HepG2 (cell line): ENCODE results near the gene P3H4. TPM values are rescaled to one million over a fixed set of nuclear protein-coding genes. Genes with fewer than 3 reads are reported as not detected.

Experiments
- MXI1 ChIP-seq: IDR thresholded peaks from 3 replicates; pipeline ENCODE4 v1.6.1; 2012; ENCODE audit warnings: low read depth, low read length, inconsistent platforms, borderline replicate concordance
- NFIC ChIP-seq: IDR thresholded peaks from 2 replicates; pipeline ENCODE4 v1.6.1; 2012; ENCODE audit warnings: mild to moderate bottlenecking, low read length, inconsistent platforms
- NR2F2 ChIP-seq: IDR thresholded peaks from 2 replicates; pipeline ENCODE4 v1.6.1; 2012; ENCODE audit warnings: low read depth, inconsistent platforms, borderline replicate concordance
- PREB ChIP-seq: sonication (generic); formaldehyde crosslinking; IDR thresholded peaks from 2 replicates; pipeline ENCODE4 v1.4.0; 2020; ENCODE audit warnings: missing genetic modification reagents
- RBAK ChIP-seq: sonication (generic); formaldehyde crosslinking; IDR thresholded peaks from 2 replicates; pipeline ENCODE4 v1.5.1; 2020; ENCODE audit warnings: mild to moderate bottlenecking, missing genetic modification reagents
- RFXANK ChIP-seq: IDR thresholded peaks from 2 replicates; pipeline ENCODE4 v1.6.1; 2016
- SKI ChIP-seq: fragments of 450-650 bp; IDR thresholded peaks from one replicate; pipeline ENCODE4 v1.6.1; 2018; ENCODE audit warnings: mild to moderate bottlenecking; ENCODE audit not compliant: partially characterized antibody
- ZBTB1 ChIP-seq: sonication (generic); formaldehyde crosslinking; IDR thresholded peaks from 2 replicates; pipeline ENCODE4 v1.4.0; 2020; ENCODE audit warnings: missing genetic modification reagents, borderline replicate concordance
- ZNF207 ChIP-seq: fragments of 450-650 bp; IDR thresholded peaks from 2 replicates; pipeline ENCODE4 v1.6.1; 2016; ENCODE audit warnings: antibody characterized with exemption, borderline replicate concordance
- ZNF468 ChIP-seq: sonication (generic); formaldehyde crosslinking; IDR thresholded peaks from 2 replicates; pipeline ENCODE4 v1.8.0; 2022; ENCODE audit warnings: mild to moderate bottlenecking, moderate library complexity, missing genetic modification reagents
- ZNF484 ChIP-seq: sonication (generic); formaldehyde crosslinking; IDR thresholded peaks from 2 replicates; pipeline ENCODE4 v1.5.1; 2020; ENCODE audit warnings: mild to moderate bottlenecking, low read depth, missing genetic modification reagents, borderline replicate concordance
- ZNF7 ChIP-seq: IDR thresholded peaks from 2 replicates; pipeline ENCODE4 v1.6.1; 2016; ENCODE audit warnings: missing biosample characterization, missing genetic modification reagents
- ZNF704 ChIP-seq: sonication (generic); formaldehyde crosslinking; IDR thresholded peaks from 2 replicates; pipeline ENCODE4 v1.8.1; 2023; ENCODE audit warnings: mild to moderate bottlenecking, inconsistent platforms, moderate library complexity, missing genetic modification reagents, borderline replicate concordance
- polyA plus RNA-seq, 8 experiments: library from polyadenylated mRNA; depleted of rRNA in 3 of 8; stranded (reverse) in 7 of 8; unstranded in 1 of 8; fragments of >200 nt; fragmentation: Illumina TruSeq in 4 of 8; extraction: Trizol in 4 of 8; gene quantifications; 2 replicates each; pipeline versions ENCODE4 v1.2.1 to v1.2.3, GENCODE V29; 2011 to 2016; ENCODE audit warnings: low read depth in 4 of 8, missing spikeins in 1 of 8, mixed read lengths in 1 of 8; ENCODE audit not compliant: insufficient read depth in 1 of 8
- total RNA-seq, 5 experiments: library from RNA; depleted of rRNA; stranded (reverse); fragments of >200 nt; fragmentation: Illumina TruSeq; extraction: Trizol; gene quantifications; 2 replicates each; pipeline ENCODE4 v1.2.3, GENCODE V29; 2016; ENCODE audit warnings: low read depth in 1 of 5
- TF ChIP-seq, protein P1 (sequence below): sonication (generic); formaldehyde crosslinking; IDR thresholded peaks from 2 replicates; pipeline ENCODE4 v1.5.0; 2020; ENCODE audit warnings: missing genetic modification reagents
- TF ChIP-seq, protein P2 (sequence below), 2 experiments: sonication (generic) in 1 of 2; formaldehyde crosslinking in 1 of 2; IDR thresholded peaks; 2 replicates each; pipeline versions ENCODE4 v1.6.1 to v1.9.0; 2014 to 2022; ENCODE audit warnings: antibody characterized with exemption in 1 of 2, borderline replicate concordance in 1 of 2, inconsistent platforms in 1 of 2, low read depth in 1 of 2, missing genetic modification reagents in 1 of 2

The P3H4 gene
- total and polyA plus RNA-seq, 2 of the 13 experiments (the other 11 are each of a cell fraction or from before 2014, with no cell fraction given), result 37.1 to 50.6 TPM

DNA sequence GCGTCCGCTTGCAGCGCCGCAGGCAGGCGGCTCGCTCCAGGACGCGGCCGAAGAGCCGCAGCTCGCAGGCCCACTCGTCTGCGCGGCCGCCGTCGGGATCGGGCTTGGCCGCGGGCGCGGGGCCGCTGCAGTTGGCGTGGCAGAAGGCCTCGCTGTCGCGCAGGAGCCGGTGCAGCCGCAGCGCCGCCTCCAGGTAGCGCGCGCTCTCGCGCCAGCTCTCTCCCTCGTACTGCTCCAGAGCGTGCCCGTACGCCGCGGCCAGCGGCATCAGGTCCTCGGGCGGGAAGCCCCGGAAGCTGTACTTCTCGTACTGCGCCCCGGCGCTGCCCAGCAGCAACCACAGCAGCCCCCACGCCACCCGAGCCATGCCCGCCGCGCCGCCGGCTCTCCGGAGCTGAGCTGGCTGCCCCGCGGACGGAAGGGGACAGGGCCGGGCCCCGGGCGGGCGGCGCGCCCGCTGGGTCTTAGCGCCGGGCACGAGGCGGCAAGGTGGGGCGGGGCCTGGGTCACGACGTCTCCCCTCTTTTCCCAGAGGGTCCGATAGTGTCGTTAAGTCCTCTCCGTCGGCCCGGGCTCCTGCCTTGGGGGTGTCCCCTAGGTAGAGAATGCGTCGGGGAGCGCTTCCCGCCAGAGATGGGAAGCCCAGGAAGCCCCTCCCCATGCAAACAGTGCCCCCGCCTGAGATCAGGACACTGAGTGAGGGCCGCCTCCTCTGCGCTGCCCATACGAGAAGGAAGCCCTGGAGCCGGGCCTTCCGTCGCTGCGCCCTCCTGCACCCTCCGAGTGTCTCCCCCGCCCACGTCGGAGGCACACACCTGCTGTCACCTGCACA is at the start of gene P3H4 (continued):
- TF ChIP-seq ZNF468, result no peak
- no peak for TF ChIP-seq RBAK (CRISPR knock-in tag)
- peak; percentile 42; the same call in 1 of the 2 replicates for TF ChIP-seq PREB
- peak; percentile 69 for TF ChIP-seq SKI
- no peak; the same call in 1 of the 2 replicates for TF ChIP-seq NFIC
- TF ChIP-seq, protein P1, sequence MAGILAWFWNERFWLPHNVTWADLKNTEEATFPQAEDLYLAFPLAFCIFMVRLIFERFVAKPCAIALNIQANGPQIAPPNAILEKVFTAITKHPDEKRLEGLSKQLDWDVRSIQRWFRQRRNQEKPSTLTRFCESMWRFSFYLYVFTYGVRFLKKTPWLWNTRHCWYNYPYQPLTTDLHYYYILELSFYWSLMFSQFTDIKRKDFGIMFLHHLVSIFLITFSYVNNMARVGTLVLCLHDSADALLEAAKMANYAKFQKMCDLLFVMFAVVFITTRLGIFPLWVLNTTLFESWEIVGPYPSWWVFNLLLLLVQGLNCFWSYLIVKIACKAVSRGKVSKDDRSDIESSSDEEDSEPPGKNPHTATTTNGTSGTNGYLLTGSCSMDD, result peak; percentile 85; the same call in 1 of the 2 replicates
- peak; percentile 58; the same call in 1 of the 2 replicates for TF ChIP-seq ZNF704 (CRISPR knock-in tag)
- TF ChIP-seq RFXANK (CRISPR knock-in tag), result no peak
- TF ChIP-seq NR2F2, result peak; percentile 31; the same call in 1 of the 2 replicates
- no peak for TF ChIP-seq ZNF7 (CRISPR knock-in tag)
- TF ChIP-seq ZBTB1, result no peak
- no peak for TF ChIP-seq ZNF207
- TF ChIP-seq ZNF484 (CRISPR knock-in tag), result peak; percentile 53; the same call in 1 of the 2 replicates
- TF ChIP-seq MXI1, result peak; percentile 63; the same call in 2 of the 3 replicates
- TF ChIP-seq, protein P2, sequence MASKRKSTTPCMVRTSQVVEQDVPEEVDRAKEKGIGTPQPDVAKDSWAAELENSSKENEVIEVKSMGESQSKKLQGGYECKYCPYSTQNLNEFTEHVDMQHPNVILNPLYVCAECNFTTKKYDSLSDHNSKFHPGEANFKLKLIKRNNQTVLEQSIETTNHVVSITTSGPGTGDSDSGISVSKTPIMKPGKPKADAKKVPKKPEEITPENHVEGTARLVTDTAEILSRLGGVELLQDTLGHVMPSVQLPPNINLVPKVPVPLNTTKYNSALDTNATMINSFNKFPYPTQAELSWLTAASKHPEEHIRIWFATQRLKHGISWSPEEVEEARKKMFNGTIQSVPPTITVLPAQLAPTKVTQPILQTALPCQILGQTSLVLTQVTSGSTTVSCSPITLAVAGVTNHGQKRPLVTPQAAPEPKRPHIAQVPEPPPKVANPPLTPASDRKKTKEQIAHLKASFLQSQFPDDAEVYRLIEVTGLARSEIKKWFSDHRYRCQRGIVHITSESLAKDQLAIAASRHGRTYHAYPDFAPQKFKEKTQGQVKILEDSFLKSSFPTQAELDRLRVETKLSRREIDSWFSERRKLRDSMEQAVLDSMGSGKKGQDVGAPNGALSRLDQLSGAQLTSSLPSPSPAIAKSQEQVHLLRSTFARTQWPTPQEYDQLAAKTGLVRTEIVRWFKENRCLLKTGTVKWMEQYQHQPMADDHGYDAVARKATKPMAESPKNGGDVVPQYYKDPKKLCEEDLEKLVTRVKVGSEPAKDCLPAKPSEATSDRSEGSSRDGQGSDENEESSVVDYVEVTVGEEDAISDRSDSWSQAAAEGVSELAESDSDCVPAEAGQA (IDR thresholded peaks at IDR 0.05; ENCODE audit: low read depth), result no peak
- TF ChIP-seq, protein P2 (CRISPR knock-in tag; IDR thresholded peaks at IDR 0.05; ENCODE audit: borderline replicate concordance), result peak; percentile 93
